Colonic mucosa (tissue), 4 donors: ENCODE results near the gene FARP2. TPM values are rescaled to one million over a fixed set of nuclear protein-coding genes. Genes with fewer than 3 reads are reported as not detected.
"Not testable (repeated sequence)": the region's sequence is repeated elsewhere in the genome, so short reads cannot be mapped to it uniquely, and the experiment has no call there.

Experiments
- DNase-seq: peaks from one replicate; pipeline ENCODE4 v3.0.0-alpha.2; 2020
- H3K27ac ChIP-seq: fragments of 200-600 bp; one replicate; pipeline ENCODE4 v1.8.0; 2021
- H3K27me3 ChIP-seq: fragments of 200-600 bp; one replicate; pipeline ENCODE4 v1.8.0; 2021
- H3K36me3 ChIP-seq: fragments of 200-600 bp; one replicate; pipeline ENCODE4 v1.8.0; 2021
- H3K4me1 ChIP-seq: fragments of 200-600 bp; one replicate; pipeline ENCODE4 v1.8.0; 2021; ENCODE audit warnings: mild to moderate bottlenecking
- H3K4me3 ChIP-seq: fragments of 200-600 bp; one replicate; pipeline ENCODE4 v1.8.0; 2021
- H3K9ac ChIP-seq, 2 donors: one replicate each; pipeline ENCODE4 v1.7.0; 2013; ENCODE audit warnings: control low read depth in 2 of 2, low read depth in 2 of 2, low read length in 2 of 2
- H3K9me3 ChIP-seq: fragments of 200-600 bp; one replicate; pipeline ENCODE4 v1.8.0; 2021
- intact Hi-C: fragments of 100-400 bp; cut with DNase I; formaldehyde crosslinking; loops from one replicate; pipeline ENCODE4 v1.14.1; 2022
- total RNA-seq, 2 donors: library from RNA; stranded (reverse); fragmentation: NEBNext Ultra II Directional in 1 of 2; extraction: Animal tissue kit (Norgen Biotek cat#: 25700) in 1 of 2; gene quantifications; one replicate each; pipeline ENCODE4 v1.2.1, GENCODE V29; 2021
- TF ChIP-seq, protein P1 (sequence below): fragments of 200-600 bp; IDR thresholded peaks from one replicate; pipeline ENCODE4 v1.8.0; 2022; ENCODE audit warnings: antibody characterized with exemption, mild to moderate bottlenecking
- donor health status: healthy.
- donor health status: DM: no; HTN: no; CAD: no.
- donor health status: DM: no; HTN: no; CAD: no.

The FARP2 gene
- total RNA-seq, 2 donors from 2014 or later, result 107 to 122 TPM

DNA sequence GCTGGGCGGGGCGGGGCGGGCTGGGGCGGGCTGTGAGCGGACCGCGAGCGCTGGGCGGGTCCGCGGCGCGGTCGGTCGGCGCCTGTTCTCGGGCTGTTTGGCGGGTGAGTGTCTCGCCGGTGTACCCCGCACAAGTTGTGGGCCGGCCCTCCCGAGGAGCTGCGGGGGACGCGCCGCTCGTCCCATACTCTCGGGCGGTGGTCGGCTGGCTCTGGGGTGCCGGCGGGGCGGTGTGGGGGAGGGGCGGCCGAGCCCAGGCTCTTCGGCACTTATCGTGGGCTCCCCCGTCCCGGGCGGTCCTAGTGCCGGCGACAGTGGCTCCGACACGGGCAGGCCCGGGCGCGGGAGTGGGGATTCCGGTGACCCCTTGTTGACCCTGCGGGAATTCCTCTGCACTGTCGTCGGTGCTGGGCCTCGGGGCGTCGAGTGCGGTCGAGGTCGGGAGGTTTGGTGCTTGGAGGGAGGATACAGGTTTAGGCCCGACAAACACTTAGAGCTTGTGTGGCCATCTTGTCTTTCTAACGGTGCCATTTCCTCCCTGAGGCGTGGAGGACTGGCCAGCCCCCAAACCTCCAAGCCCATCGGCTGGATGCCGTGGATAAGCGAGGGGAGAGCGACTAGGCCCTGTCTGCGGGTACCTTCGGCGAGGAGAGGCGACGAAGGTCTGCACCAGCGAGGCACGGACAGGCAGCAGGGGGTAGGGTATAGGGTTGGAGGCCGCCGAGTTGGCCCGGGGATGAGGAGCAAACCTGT lies 40.0 kb upstream of the FARP2 start, which contains the start of gene SEPTIN2:
Gene SEPTIN2 (plus strand): TSS at position 47 of the 753 bp plus-strand sequence. CDS start 8,308 bp downstream, outside the sequence.
- Histone ChIP-seq H3K4me3 (peak within 1 kb of the TSS; percentile 82), H3K9me3 (no peaks in the 10 kb centered on the region), H3K27ac (peak within 1 kb of the TSS; percentile 94), H3K4me1 (no peaks in the 10 kb centered on the region), H3K27me3 (no peaks in the 10 kb centered on the region), H3K36me3 (no peaks in the 10 kb centered on the region), H3K9ac (peak within 1 kb of the TSS; percentile 91 to 98)
- TF ChIP-seq, protein P1, sequence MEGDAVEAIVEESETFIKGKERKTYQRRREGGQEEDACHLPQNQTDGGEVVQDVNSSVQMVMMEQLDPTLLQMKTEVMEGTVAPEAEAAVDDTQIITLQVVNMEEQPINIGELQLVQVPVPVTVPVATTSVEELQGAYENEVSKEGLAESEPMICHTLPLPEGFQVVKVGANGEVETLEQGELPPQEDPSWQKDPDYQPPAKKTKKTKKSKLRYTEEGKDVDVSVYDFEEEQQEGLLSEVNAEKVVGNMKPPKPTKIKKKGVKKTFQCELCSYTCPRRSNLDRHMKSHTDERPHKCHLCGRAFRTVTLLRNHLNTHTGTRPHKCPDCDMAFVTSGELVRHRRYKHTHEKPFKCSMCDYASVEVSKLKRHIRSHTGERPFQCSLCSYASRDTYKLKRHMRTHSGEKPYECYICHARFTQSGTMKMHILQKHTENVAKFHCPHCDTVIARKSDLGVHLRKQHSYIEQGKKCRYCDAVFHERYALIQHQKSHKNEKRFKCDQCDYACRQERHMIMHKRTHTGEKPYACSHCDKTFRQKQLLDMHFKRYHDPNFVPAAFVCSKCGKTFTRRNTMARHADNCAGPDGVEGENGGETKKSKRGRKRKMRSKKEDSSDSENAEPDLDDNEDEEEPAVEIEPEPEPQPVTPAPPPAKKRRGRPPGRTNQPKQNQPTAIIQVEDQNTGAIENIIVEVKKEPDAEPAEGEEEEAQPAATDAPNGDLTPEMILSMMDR, result no peak
- peak; percentile 73 for DNase-seq
- intact Hi-C loops, result loop anchor here (2.0 kb wide), 1 partner anchor 43 kb away; no protein-coding TSS in a partner anchor

DNA sequence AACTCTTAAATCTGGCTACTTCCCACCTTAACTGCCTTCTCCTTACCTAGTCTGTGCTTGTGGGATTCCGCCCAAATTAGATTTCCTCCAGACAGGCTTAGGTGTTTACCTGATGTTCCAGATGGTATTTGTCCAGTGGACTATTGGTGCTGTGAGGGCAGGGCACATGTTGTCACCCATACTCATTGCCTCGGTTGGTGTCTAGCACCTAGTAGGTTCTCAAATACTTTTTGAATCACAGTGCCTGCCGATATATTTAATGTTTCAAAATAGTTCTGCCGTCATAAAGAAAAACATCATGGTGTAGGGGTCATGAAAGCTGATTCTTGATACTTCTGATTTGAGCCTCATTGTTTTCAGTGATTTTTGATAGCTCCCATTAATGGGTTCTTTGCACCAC lies 39.3 kb upstream of the FARP2 start:
- H3K4me3 ChIP-seq, result peak overlapping the region; percentile 82
- TF ChIP-seq, protein P1, result no peak
- no peaks in the 10 kb centered on the region for H3K27me3 ChIP-seq
- no peaks in the 10 kb centered on the region for H3K9me3 ChIP-seq
- no peaks in the 10 kb centered on the region for H3K36me3 ChIP-seq
- H3K9ac ChIP-seq, result peak overlapping the region; percentile 88 to 98
- H3K4me1 ChIP-seq, result no peaks in the 10 kb centered on the region
- DNase-seq, result peak; percentile 35
- peak overlapping the region; percentile 94 for H3K27ac ChIP-seq
- intact Hi-C loops, result no loop called here

DNA sequence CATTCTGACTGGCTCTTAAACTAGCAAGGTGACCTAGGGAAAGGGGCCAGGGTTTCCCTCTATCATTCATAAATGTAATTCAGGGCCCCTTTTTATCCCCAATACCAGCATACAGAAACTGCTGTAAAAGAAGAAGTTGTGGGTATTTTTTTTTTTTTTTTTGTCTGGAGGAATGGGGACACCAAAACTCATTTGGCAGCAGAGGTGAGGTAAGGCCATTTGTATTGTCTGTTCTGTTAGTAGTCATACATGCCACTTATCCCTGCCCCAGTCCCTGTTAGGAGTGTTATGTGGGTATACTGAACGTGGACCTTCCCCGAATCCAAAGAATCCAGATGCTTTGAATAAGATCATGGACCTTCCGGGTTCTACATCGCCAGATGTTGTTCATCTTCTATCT lies 38.7 kb upstream of the FARP2 start:
- H3K27ac ChIP-seq, result peak overlapping the region; percentile 94
- TF ChIP-seq, protein P1, result no peak
- peak overlapping the region in 1 of 2 donors; percentile 98 for H3K9ac ChIP-seq
- H3K4me1 ChIP-seq, result no peaks in the 10 kb centered on the region
- H3K4me3 ChIP-seq, result peak overlapping the region; percentile 82
- H3K27me3 ChIP-seq, result no peaks in the 10 kb centered on the region
- no peaks in the 10 kb centered on the region for H3K36me3 ChIP-seq
- DNase-seq, result no peak
- intact Hi-C loops, result no loop called here
- H3K9me3 ChIP-seq, result no peaks in the 10 kb centered on the region

DNA sequence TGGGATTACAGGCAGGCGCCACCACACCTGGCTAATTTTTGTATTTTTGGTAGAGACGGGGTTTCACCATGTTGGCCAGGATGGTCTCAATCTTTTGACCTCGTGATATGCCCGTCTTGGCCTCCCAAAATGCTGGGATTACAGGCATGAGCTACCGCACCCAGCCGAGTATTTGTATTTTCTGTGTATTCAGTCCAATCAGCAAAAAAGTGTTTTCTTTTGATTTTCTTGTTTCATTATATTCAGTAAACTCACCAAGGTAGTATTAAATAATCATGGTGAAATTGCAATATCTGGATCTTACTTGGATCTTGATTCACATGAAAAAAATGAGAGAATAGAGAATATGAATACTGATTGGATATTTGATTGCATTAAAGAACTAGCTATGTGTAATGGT lies 37.3 kb upstream of the FARP2 start:
- DNase-seq, H3K4me3 ChIP-seq, H3K4me1 ChIP-seq, intact Hi-C loops, H3K27me3 ChIP-seq, H3K9ac ChIP-seq, H3K36me3 ChIP-seq, H3K9me3 ChIP-seq, H3K27ac ChIP-seq: not testable (repeated sequence)

DNA sequence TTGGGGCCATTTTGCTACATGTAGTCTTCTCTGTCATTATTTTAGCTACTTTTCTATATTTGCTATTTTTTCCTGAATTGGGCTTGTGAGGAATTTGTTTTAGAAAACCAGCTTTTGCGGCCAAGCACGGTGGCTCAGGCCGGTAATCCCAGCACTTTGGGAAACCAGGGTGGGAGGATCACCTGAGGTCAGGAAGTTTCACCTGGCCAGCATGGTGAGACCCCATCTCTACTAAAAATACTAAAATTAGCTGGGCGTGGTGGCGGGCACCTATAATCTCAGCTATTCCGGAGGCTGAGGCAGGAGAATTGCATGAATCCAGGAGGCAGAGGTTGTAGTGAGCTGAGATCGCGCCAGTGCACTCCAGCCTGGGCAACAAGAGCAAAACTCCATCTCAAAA lies 35.7 kb upstream of the FARP2 start:
- H3K27ac ChIP-seq, result no peak overlapping the region
- no peak overlapping the region for H3K9ac ChIP-seq

More for the DNA sequence above, 35.7 kb upstream of the FARP2 start:
- H3K4me1 ChIP-seq, result no peaks in the 10 kb centered on the region
- no peak for DNase-seq
- TF ChIP-seq, protein P1, result no peak
- no peaks in the 10 kb centered on the region for H3K27me3 ChIP-seq
- no peak overlapping the region for H3K4me3 ChIP-seq
- H3K9me3 ChIP-seq, result no peaks in the 10 kb centered on the region
- intact Hi-C loops, result no loop called here
- H3K36me3 ChIP-seq, result no peaks in the 10 kb centered on the region
